GM12878 (cell line): ENCODE measurements around the gene RAB34. TPM values are rescaled to one million over a fixed set of nuclear protein-coding genes. Genes with fewer than 3 reads are reported as not detected.

ENCODE experiments used
- ATAC-seq: fragments of 200-7000 bp; cut with Tn5 transposase; 3 replicates; pipeline ENCODE4 v1.9.1; 2020; ENCODE audit warnings: mild to moderate bottlenecking, moderate library complexity
- BruUV-seq: library from RNA; stranded (reverse); fragments of 400-500 nt; replicated peaks from 2 replicates; lab custom pipeline; 2021; lab: Mats Ljungman, UMichigan
- CTCF ChIA-PET: fragments of 300-600 bp; sonication (Branson Sonifier 250); formaldehyde crosslinking; extraction: SDS; loops from one replicate; lab custom pipeline; 2021; ENCODE audit warnings: inconsistent platforms; lab: Yijun Ruan, JAX
- POLR2A ChIA-PET: fragments of 350-600 bp; formaldehyde crosslinking; extraction: SDS; loops from one replicate; lab custom pipeline; 2021; ENCODE audit warnings: inconsistent platforms; lab: Charles Lee
- RAD21 ChIA-PET: fragments of 300-600 bp; sonication (Branson Sonifier 250); formaldehyde crosslinking; loops from one replicate; lab custom pipeline; 2023; ENCODE audit warnings: antibody characterized with exemption; ENCODE audit not compliant: unreplicated experiment; lab: Charles Lee
- SMC1A ChIA-PET: fragments of 300-600 bp; sonication (Branson Sonifier 250); formaldehyde crosslinking; loops from one replicate; lab custom pipeline; 2023; ENCODE audit not compliant: unreplicated experiment, uncharacterized antibody; lab: Charles Lee
- DNase-seq: peaks from one replicate; pipeline ENCODE4 v3.0.0-alpha.2; 2011; ENCODE audit warnings: low read depth, low spot score
- FAIRE-seq: peaks from 3 replicates; lab custom pipeline; 2011; peaks lifted over from hg19 to GRCh38; lab: Jason Lieb, UNC
- H2AFZ ChIP-seq: 2 replicates; pipeline ENCODE4 v1.6.0; 2011; ENCODE audit warnings: low read depth, low read length, control low read depth; ENCODE audit not compliant: control insufficient read depth
- H3K27ac ChIP-seq: 2 replicates; pipeline ENCODE4 v1.5.1; 2011; ENCODE audit warnings: control low read depth; ENCODE audit not compliant: control insufficient read depth, insufficient read depth
- H3K27me3 ChIP-seq, 2 experiments: replicated peaks in 1 of 2; 2 replicates each; pipeline versions ENCODE4 v1.6.0 to v1.6.1; 2011; ENCODE audit warnings: low read length in 1 of 2; ENCODE audit not compliant: control insufficient read depth in 2 of 2, insufficient read depth in 2 of 2
- H3K36me3 ChIP-seq, 2 experiments: 2 replicates each; pipeline ENCODE4 v1.5.1; 2011; ENCODE audit warnings: low read length in 1 of 2; ENCODE audit not compliant: control insufficient read depth in 2 of 2, insufficient read depth in 2 of 2
- H3K4me1 ChIP-seq: 2 replicates; pipeline ENCODE4 v1.6.1; 2011; ENCODE audit warnings: mild to moderate bottlenecking, low read length, moderate library complexity, mixed read lengths; ENCODE audit not compliant: control insufficient read depth, insufficient read depth
- H3K4me2 ChIP-seq: 2 replicates; pipeline ENCODE4 v1.6.0; 2011; ENCODE audit warnings: control low read depth; ENCODE audit not compliant: control insufficient read depth, insufficient read depth
- H3K4me3 ChIP-seq: fragments of 200-600 bp; sonication (generic); 2 replicates; pipeline ENCODE4 v1.5.1; 2016
- H3K79me2 ChIP-seq: 2 replicates; pipeline ENCODE4 v1.6.0; 2011; ENCODE audit warnings: low read length; ENCODE audit not compliant: control insufficient read depth, insufficient read depth
- H3K9ac ChIP-seq: 2 replicates; pipeline ENCODE4 v1.8.0; 2011; ENCODE audit warnings: low read length, control low read depth, mixed read lengths; ENCODE audit not compliant: control insufficient read depth, insufficient read depth
- H3K9me3 ChIP-seq: replicated peaks from 3 replicates; pipeline ENCODE4 v1.5.1; 2011; ENCODE audit warnings: mild to moderate bottlenecking, low read length; ENCODE audit not compliant: control insufficient read depth, insufficient read depth
- H4K20me1 ChIP-seq: 2 replicates; pipeline ENCODE4 v1.6.0; 2011; ENCODE audit not compliant: control insufficient read depth, insufficient read depth
- BCL11A ChIP-seq: IDR thresholded peaks from 2 replicates; pipeline ENCODE4 v1.6.1; 2011; ENCODE audit warnings: low read depth, low read length
- HCFC1 ChIP-seq: fragments of 150-350 bp; IDR thresholded peaks from 2 replicates; pipeline ENCODE4 v1.6.1; 2014; ENCODE audit warnings: low read length
- HDAC6 ChIP-seq: fragments of 200-600 bp; sonication (generic); IDR thresholded peaks from one replicate; pipeline ENCODE4 v1.8.0; 2017; ENCODE audit warnings: antibody characterized with exemption; ENCODE audit not compliant: unreplicated experiment
- JUNB ChIP-seq: IDR thresholded peaks from 2 replicates; pipeline ENCODE4 v1.6.1; 2016; ENCODE audit warnings: antibody characterized with exemption, mild to moderate bottlenecking
- MTA2 ChIP-seq: fragments of 450-650 bp; IDR thresholded peaks from 2 replicates; pipeline ENCODE4 v1.6.1; 2016; ENCODE audit warnings: low read depth, mild to moderate bottlenecking, moderate library complexity
- NFYB ChIP-seq: IDR thresholded peaks from 2 replicates; pipeline ENCODE4 v1.6.1; 2011; ENCODE audit warnings: low read depth, mild to moderate bottlenecking, low read length, improper control_type of control experiment, moderate library complexity; ENCODE audit not compliant: insufficient read depth
- TCF12 ChIP-seq: IDR thresholded peaks from 2 replicates; pipeline ENCODE4 v1.6.1; 2011; ENCODE audit warnings: low read depth, mild to moderate bottlenecking, low read length
- TCF3 ChIP-seq: IDR thresholded peaks from 2 replicates; pipeline ENCODE4 v1.6.1; 2012; ENCODE audit warnings: low read depth, mild to moderate bottlenecking, low read length, borderline replicate concordance; ENCODE audit not compliant: insufficient read depth
- TCF7 ChIP-seq: IDR thresholded peaks from 2 replicates; pipeline ENCODE4 v1.6.1; 2014; ENCODE audit warnings: antibody characterized with exemption, borderline replicate concordance
- ZNF217 ChIP-seq: fragments of 450-650 bp; IDR thresholded peaks from 2 replicates; pipeline ENCODE4 v1.6.1; 2017; ENCODE audit warnings: antibody characterized with exemption, mild to moderate bottlenecking
- ZSCAN29 ChIP-seq: fragments of 450-650 bp; IDR thresholded peaks from 2 replicates; pipeline ENCODE4 v1.6.1; 2017; ENCODE audit warnings: mild to moderate bottlenecking, moderate library complexity
- WGBS: methylation state at CpG from one replicate; pipeline ENCODE4 v1.1.6; 2016; ENCODE audit warnings: low lambda C conversion rate; ENCODE audit not compliant: insufficient replicate concordance, insufficient coverage; ENCODE audit errors: missing lambda C conversion rate; 5-methylcytosine and 5-hydroxymethylcytosine counted together
- in situ Hi-C: fragments of 300-500 bp; cut with MboI; formaldehyde crosslinking; loops from 9 replicates; pipeline ENCODE4 v1.14.3; 2018; ENCODE audit warnings: mixed read lengths
- intact Hi-C: fragments of 100-400 bp; cut with micrococcal nuclease; formaldehyde crosslinking; loops from one replicate; pipeline ENCODE4 v1.14.2; 2022; ENCODE audit not compliant: unreplicated experiment
- polyA plus RNA-seq, 11 experiments: library from polyadenylated mRNA; depleted of rRNA in 4 of 11; unstranded in 6 of 11; stranded (reverse) in 5 of 11; fragments of >200 nt; fragmentation: Nextera tagmentation in 4 of 11; fragmentation: Illumina TruSeq in 1 of 11; extraction: Ambion mirVana in 4 of 11; extraction: Trizol in 1 of 11; gene quantifications; 1 replicate in 1 of 11; 2 replicates in 10 of 11; pipeline versions ENCODE4 v1.2.1 to v1.2.3, GENCODE V29; 2011 to 2016; ENCODE audit warnings: inconsistent platforms in 2 of 11, missing spikeins in 2 of 11, low read depth in 1 of 11
- total RNA-seq, 4 experiments: library from RNA; depleted of rRNA in 3 of 4; stranded (reverse); fragments of >200 nt in 3 of 4; fragmentation: Illumina TruSeq in 1 of 4; extraction: Trizol in 1 of 4; gene quantifications; 2 replicates each; pipeline versions ENCODE4 v1.2.1 to v1.2.3, GENCODE V29; 2013 to 2021
- TF ChIP-seq, protein P1 (sequence below): fragments of 450-650 bp; IDR thresholded peaks from 2 replicates; pipeline ENCODE4 v1.6.1; 2018; ENCODE audit warnings: borderline replicate concordance, mild to moderate bottlenecking; ENCODE audit not compliant: partially characterized antibody
- TF ChIP-seq, protein P2 (sequence below): fragments of 450-650 bp; IDR thresholded peaks from 2 replicates; pipeline ENCODE4 v1.6.1; 2017; ENCODE audit warnings: mild to moderate bottlenecking, moderate library complexity
- TF ChIP-seq, protein P3 (sequence below): IDR thresholded peaks from 2 replicates; pipeline ENCODE4 v1.6.1; 2012; ENCODE audit warnings: low read depth, low read length, improper control_type of control experiment
- TF ChIP-seq, protein P4 (sequence below), 3 experiments: IDR thresholded peaks in 2 of 3; conservative IDR thresholded peaks in 1 of 3; 2 replicates each; pipeline ENCODE4 v1.5.1; 2011; ENCODE audit warnings: low read depth in 3 of 3, low read length in 3 of 3, mild to moderate bottlenecking in 3 of 3, control low read depth in 2 of 3, moderate library complexity in 2 of 3, inconsistent platforms in 1 of 3, mixed read lengths in 1 of 3; ENCODE audit not compliant: control insufficient read depth in 2 of 3, insufficient read depth in 1 of 3; ENCODE audit errors: extremely low read depth in 1 of 3

Gene RAB34
- total and polyA plus RNA-seq, 10 of the 15 experiments (the other 5 are each of a cell fraction or from before 2014, with no cell fraction given) = 0.37 to 46.4 (median 32.8) TPM

DNA sequence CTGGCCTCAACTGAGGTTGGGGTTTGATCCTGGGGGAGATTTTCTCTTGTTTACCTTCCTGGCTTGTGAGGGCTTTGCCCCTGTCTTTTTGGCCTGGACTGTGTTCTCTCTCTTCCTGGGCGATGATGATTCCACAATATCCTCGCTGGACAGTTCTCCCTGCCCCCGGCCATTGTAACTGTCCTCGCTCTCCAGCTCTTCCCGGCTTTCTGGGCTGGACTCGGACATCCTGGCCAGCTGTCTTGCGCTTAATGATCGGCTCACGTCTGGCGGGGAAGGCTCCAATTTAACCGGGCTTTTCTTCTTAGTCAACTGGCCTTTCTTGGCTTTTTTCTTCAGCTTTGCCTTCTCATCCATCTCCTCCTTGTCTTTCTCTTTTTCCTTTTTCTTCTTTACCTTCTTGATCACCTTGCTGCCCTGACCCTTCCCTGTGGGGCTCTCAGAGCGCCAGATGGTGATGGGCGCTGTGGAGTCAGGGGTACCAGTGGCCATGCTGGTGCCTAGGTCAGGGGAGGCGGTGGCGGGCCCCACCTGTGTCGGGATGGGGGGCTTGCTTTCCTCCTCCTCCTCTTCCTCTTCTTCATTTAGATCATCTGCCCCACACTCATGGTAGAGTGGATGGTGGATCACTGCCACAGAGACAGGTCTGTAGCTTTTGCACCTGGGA, 14.0 kb downstream of the RAB34 start:
- Histone ChIP-seq H3K9ac (no peak overlapping the region), H3K9me3 (no peaks in the 10 kb centered on the region), H2AFZ (no peak overlapping the region), H3K4me2 (no peak overlapping the region), H3K36me3 (peaks cover 10 to 35% of the 10 kb centered on the region in 2 experiments; a peak in 3 of 4 replicates), H3K4me1 (no peaks in the 10 kb centered on the region), H3K27me3 (no peaks in the 10 kb centered on the region), H4K20me1 (no peaks in the 10 kb centered on the region), H3K27ac (no peak overlapping the region), H3K79me2 (no peaks in the 10 kb centered on the region), H3K4me3 (no peak overlapping the region)
- no TSS peak for BruUV-seq
- no peak for ATAC-seq
- in situ Hi-C loops (no loop called here), intact Hi-C loops (no loop called here)
- DNase-seq = no peak
- 97% methylated on average over 16 of the region's 16 CpGs for WGBS
- no peak for FAIRE-seq
- CTCF ChIA-PET = interaction anchor here (1.7 kb wide), 1 partner anchor 57 kb away, joined by 9 read pairs; no protein-coding TSS in a partner anchor
- SMC1A ChIA-PET = no interaction called here
- RAD21 ChIA-PET = no interaction called here
- POLR2A ChIA-PET = interaction anchor here (1.1 kb wide), 1 partner anchor 110 kb away, joined by 3 read pairs; no protein-coding TSS in a partner anchor
- TF ChIP-seq NFYB = no peak
- no peak for TF ChIP-seq HDAC6
- TF ChIP-seq TCF3 = no peak
- TF ChIP-seq ZNF217 = no peak
- TF ChIP-seq, protein P1, sequence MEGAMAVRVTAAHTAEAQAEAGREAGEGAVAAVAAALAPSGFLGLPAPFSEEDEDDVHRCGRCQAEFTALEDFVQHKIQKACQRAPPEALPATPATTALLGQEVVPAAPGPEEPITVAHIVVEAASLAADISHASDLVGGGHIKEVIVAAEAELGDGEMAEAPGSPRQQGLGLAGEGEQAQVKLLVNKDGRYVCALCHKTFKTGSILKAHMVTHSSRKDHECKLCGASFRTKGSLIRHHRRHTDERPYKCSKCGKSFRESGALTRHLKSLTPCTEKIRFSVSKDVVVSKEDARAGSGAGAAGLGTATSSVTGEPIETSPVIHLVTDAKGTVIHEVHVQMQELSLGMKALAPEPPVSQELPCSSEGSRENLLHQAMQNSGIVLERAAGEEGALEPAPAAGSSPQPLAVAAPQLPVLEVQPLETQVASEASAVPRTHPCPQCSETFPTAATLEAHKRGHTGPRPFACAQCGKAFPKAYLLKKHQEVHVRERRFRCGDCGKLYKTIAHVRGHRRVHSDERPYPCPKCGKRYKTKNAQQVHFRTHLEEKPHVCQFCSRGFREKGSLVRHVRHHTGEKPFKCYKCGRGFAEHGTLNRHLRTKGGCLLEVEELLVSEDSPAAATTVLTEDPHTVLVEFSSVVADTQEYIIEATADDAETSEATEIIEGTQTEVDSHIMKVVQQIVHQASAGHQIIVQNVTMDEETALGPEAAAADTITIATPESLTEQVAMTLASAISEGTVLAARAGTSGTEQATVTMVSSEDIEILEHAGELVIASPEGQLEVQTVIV = no peak
- no peak for TF ChIP-seq TCF12
- TF ChIP-seq, protein P2, sequence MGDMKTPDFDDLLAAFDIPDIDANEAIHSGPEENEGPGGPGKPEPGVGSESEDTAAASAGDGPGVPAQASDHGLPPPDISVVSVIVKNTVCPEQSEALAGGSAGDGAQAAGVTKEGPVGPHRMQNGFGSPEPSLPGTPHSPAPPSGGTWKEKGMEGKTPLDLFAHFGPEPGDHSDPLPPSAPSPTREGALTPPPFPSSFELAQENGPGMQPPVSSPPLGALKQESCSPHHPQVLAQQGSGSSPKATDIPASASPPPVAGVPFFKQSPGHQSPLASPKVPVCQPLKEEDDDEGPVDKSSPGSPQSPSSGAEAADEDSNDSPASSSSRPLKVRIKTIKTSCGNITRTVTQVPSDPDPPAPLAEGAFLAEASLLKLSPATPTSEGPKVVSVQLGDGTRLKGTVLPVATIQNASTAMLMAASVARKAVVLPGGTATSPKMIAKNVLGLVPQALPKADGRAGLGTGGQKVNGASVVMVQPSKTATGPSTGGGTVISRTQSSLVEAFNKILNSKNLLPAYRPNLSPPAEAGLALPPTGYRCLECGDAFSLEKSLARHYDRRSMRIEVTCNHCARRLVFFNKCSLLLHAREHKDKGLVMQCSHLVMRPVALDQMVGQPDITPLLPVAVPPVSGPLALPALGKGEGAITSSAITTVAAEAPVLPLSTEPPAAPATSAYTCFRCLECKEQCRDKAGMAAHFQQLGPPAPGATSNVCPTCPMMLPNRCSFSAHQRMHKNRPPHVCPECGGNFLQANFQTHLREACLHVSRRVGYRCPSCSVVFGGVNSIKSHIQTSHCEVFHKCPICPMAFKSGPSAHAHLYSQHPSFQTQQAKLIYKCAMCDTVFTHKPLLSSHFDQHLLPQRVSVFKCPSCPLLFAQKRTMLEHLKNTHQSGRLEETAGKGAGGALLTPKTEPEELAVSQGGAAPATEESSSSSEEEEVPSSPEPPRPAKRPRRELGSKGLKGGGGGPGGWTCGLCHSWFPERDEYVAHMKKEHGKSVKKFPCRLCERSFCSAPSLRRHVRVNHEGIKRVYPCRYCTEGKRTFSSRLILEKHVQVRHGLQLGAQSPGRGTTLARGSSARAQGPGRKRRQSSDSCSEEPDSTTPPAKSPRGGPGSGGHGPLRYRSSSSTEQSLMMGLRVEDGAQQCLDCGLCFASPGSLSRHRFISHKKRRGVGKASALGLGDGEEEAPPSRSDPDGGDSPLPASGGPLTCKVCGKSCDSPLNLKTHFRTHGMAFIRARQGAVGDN = no peak
- no peak for TF ChIP-seq TCF7
- TF ChIP-seq, protein P3, sequence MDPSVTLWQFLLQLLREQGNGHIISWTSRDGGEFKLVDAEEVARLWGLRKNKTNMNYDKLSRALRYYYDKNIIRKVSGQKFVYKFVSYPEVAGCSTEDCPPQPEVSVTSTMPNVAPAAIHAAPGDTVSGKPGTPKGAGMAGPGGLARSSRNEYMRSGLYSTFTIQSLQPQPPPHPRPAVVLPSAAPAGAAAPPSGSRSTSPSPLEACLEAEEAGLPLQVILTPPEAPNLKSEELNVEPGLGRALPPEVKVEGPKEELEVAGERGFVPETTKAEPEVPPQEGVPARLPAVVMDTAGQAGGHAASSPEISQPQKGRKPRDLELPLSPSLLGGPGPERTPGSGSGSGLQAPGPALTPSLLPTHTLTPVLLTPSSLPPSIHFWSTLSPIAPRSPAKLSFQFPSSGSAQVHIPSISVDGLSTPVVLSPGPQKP = no peak
- no peak for TF ChIP-seq ZSCAN29
- TF ChIP-seq, protein P4, sequence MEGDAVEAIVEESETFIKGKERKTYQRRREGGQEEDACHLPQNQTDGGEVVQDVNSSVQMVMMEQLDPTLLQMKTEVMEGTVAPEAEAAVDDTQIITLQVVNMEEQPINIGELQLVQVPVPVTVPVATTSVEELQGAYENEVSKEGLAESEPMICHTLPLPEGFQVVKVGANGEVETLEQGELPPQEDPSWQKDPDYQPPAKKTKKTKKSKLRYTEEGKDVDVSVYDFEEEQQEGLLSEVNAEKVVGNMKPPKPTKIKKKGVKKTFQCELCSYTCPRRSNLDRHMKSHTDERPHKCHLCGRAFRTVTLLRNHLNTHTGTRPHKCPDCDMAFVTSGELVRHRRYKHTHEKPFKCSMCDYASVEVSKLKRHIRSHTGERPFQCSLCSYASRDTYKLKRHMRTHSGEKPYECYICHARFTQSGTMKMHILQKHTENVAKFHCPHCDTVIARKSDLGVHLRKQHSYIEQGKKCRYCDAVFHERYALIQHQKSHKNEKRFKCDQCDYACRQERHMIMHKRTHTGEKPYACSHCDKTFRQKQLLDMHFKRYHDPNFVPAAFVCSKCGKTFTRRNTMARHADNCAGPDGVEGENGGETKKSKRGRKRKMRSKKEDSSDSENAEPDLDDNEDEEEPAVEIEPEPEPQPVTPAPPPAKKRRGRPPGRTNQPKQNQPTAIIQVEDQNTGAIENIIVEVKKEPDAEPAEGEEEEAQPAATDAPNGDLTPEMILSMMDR (IDR thresholded peaks at IDR 0.05 in 2 of 3, conservative IDR thresholded peaks at IDR 0.05 in 1 of 3; ENCODE audit: control insufficient read depth in 2 of 3, extremely low read depth in 1 of 3, insufficient read depth in 1 of 3, low read depth in 3 of 3, low read length in 3 of 3) = no peak
- no peak for TF ChIP-seq JUNB
- no peak for TF ChIP-seq BCL11A
- no peak for TF ChIP-seq MTA2
- no peak for TF ChIP-seq HCFC1
